Liver (tissue), 9 donors: ENCODE results near the gene SPECC1. TPM values are rescaled to one million over a fixed set of nuclear protein-coding genes. Genes with fewer than 3 reads are reported as not detected.

ENCODE experiments used
- DNase-seq: peaks from one replicate; pipeline ENCODE4 v3.0.0-alpha.2; 2017; ENCODE audit warnings: low spot score
- H3K27ac ChIP-seq, 2 donors: one replicate each; pipeline ENCODE4 v1.7.0; 2013; ENCODE audit warnings: inconsistent platforms in 2 of 2, low read length in 2 of 2, control low read depth in 1 of 2, low read depth in 1 of 2, mild to moderate bottlenecking in 1 of 2
- H3K27me3 ChIP-seq, 4 donors: one replicate each; pipeline versions ENCODE4 v1.6.1 to v1.7.0; 2013; ENCODE audit warnings: low read length in 3 of 4, inconsistent platforms in 1 of 4, mild to moderate bottlenecking in 1 of 4, moderate library complexity in 1 of 4; ENCODE audit not compliant: control insufficient read depth in 4 of 4, insufficient read depth in 4 of 4
- H3K36me3 ChIP-seq, 4 donors: one replicate each; pipeline versions ENCODE4 v1.6.1 to v1.7.0; 2013; ENCODE audit warnings: low read length in 3 of 4, mild to moderate bottlenecking in 3 of 4, low read depth in 1 of 4, moderate library complexity in 1 of 4; ENCODE audit not compliant: control insufficient read depth in 4 of 4, insufficient read depth in 3 of 4
- H3K4me1 ChIP-seq, 4 donors: one replicate each; pipeline versions ENCODE4 v1.6.1 to v1.7.0; 2013; ENCODE audit warnings: low read length in 3 of 4, mild to moderate bottlenecking in 3 of 4, moderate library complexity in 1 of 4; ENCODE audit not compliant: control insufficient read depth in 4 of 4, insufficient read depth in 4 of 4
- H3K4me3 ChIP-seq, 3 donors: one replicate each; pipeline versions ENCODE4 v1.6.1 to v1.7.0; 2013; ENCODE audit warnings: low read length in 3 of 3, control low read depth in 1 of 3, low read depth in 1 of 3, mild to moderate bottlenecking in 1 of 3
- H3K9ac ChIP-seq, 2 donors: one replicate each; pipeline ENCODE4 v1.7.0; 2013; ENCODE audit warnings: low read length in 2 of 2, mild to moderate bottlenecking in 2 of 2, moderate library complexity in 2 of 2, control low read depth in 1 of 2, low read depth in 1 of 2
- H3K9me3 ChIP-seq, 4 donors: one replicate each; pipeline versions ENCODE4 v1.6.1 to v1.7.0; 2013; ENCODE audit warnings: low read length in 3 of 4; ENCODE audit not compliant: control insufficient read depth in 4 of 4
- ATF3 ChIP-seq: IDR thresholded peaks from 2 replicates; pipeline ENCODE4 v1.6.1; 2016; ENCODE audit warnings: antibody characterized with exemption
- EGR1 ChIP-seq, 2 donors: IDR thresholded peaks; 2 replicates each; pipeline ENCODE4 v1.6.1; 2016 to 2018; ENCODE audit warnings: antibody characterized with exemption in 2 of 2, low read depth in 2 of 2
- FOXA1 ChIP-seq: IDR thresholded peaks from 2 replicates; pipeline ENCODE4 v1.6.1; 2016; ENCODE audit warnings: antibody characterized with exemption
- FOXA2 ChIP-seq: IDR thresholded peaks from 2 replicates; pipeline ENCODE4 v1.6.1; 2016; ENCODE audit warnings: antibody characterized with exemption
- GABPA ChIP-seq, 2 donors: IDR thresholded peaks in 1 of 2; conservative IDR thresholded peaks in 1 of 2; 2 replicates each; pipeline ENCODE4 v1.6.1; 2016; ENCODE audit warnings: antibody characterized with exemption in 2 of 2, mild to moderate bottlenecking in 1 of 2, moderate library complexity in 1 of 2
- HNF4A ChIP-seq, 2 donors: conservative IDR thresholded peaks; 2 replicates each; pipeline ENCODE4 v1.6.1; 2016; ENCODE audit warnings: antibody characterized with exemption in 2 of 2, mild to moderate bottlenecking in 2 of 2
- HNF4G ChIP-seq: IDR thresholded peaks from 2 replicates; pipeline ENCODE4 v1.6.1; 2016; ENCODE audit warnings: antibody characterized with exemption
- JUND ChIP-seq, 2 donors: IDR thresholded peaks; 2 replicates each; pipeline ENCODE4 v1.6.1; 2016; ENCODE audit warnings: antibody characterized with exemption in 2 of 2
- NR2F2 ChIP-seq: IDR thresholded peaks from 2 replicates; pipeline ENCODE4 v1.6.1; 2016; ENCODE audit warnings: antibody characterized with exemption
- RAD21 ChIP-seq, 2 donors: IDR thresholded peaks; 2 replicates each; pipeline ENCODE4 v1.6.1; 2016; ENCODE audit warnings: antibody characterized with exemption in 2 of 2, mild to moderate bottlenecking in 2 of 2
- RXRA ChIP-seq, 2 donors: IDR thresholded peaks; 2 replicates each; pipeline ENCODE4 v1.6.1; 2017 to 2018; ENCODE audit warnings: antibody characterized with exemption in 2 of 2, mild to moderate bottlenecking in 1 of 2
- SP1 ChIP-seq: IDR thresholded peaks from 2 replicates; pipeline ENCODE4 v1.6.1; 2018; ENCODE audit warnings: antibody characterized with exemption, mild to moderate bottlenecking
- TAF1 ChIP-seq: conservative IDR thresholded peaks from 2 replicates; pipeline ENCODE4 v1.6.1; 2016; ENCODE audit warnings: antibody characterized with exemption, mild to moderate bottlenecking
- YY1 ChIP-seq: IDR thresholded peaks from 2 replicates; pipeline ENCODE4 v1.6.1; 2016; ENCODE audit warnings: antibody characterized with exemption, mild to moderate bottlenecking
- WGBS: extraction: QIAGEN DNeasy Blood & Tissue Kit; methylation state at CpG from one replicate; pipeline ENCODE4 v1.1.7; 2013; 5-methylcytosine and 5-hydroxymethylcytosine counted together
- polyA plus RNA-seq, 2 donors: library from polyadenylated mRNA; stranded (reverse) in 1 of 2; unstranded in 1 of 2; fragments of 200-250 nt in 1 of 2; fragments of >200 nt in 1 of 2; fragmentation: Nextera tagmentation in 1 of 2; extraction: Ambion mirVana in 1 of 2; gene quantifications; one replicate each; pipeline versions ENCODE4 v1.2.1 to v1.2.3, GENCODE V29; 2013 to 2015
- total RNA-seq, 2 donors: library from RNA; depleted of rRNA; stranded (reverse); fragments of >200 nt; gene quantifications; one replicate each; pipeline ENCODE4 v1.2.3, GENCODE V29; 2014
- TF ChIP-seq, protein P1 (sequence below): IDR thresholded peaks from 2 replicates; pipeline ENCODE4 v1.6.1; 2016; ENCODE audit warnings: antibody characterized with exemption
- TF ChIP-seq, protein P2 (sequence below): IDR thresholded peaks from 2 replicates; pipeline ENCODE4 v1.6.1; 2016; ENCODE audit warnings: antibody characterized with exemption, mild to moderate bottlenecking
- TF ChIP-seq, protein P3 (sequence below): IDR thresholded peaks from 2 replicates; pipeline ENCODE4 v1.6.1; 2016; ENCODE audit warnings: antibody characterized with exemption
- donor health status: healthy.
- donor health status: healthy.
- donor health status: healthy.
- donor health status: healthy.
- donor health status: healthy.

The SPECC1 gene
- total and polyA plus RNA-seq, 4 donors = 0.36 to 70.3 (median 1.8) TPM

- no peak overlapping the region for H3K4me3 ChIP-seq
Measured at GRCh38 chr17:20172376-20172775, 163.2 kb downstream of the SPECC1 start.

DNA sequence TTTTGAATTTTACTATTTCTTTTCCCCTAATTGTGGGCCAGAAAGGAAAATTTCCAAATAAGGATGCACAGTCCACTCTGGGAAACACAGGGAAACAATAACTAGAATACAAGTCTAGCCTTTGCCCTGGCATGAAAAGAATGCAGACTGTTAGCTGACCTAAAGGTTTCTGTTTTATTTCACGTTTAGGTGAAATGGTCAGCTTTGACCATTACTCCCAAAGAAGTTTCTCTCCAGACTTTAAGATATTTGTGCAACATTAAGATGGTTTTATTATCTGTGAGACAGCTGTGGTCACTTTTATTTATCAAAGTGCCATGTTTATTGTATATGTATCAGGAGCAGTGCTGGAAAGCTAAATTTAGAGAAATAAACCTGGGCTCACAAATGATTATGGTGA is 163.9 kb downstream of the SPECC1 start:
- DNase-seq = no peak
- no peak overlapping the region for H3K4me3 ChIP-seq
- 44% methylated on average over 1 of the region's 1 CpG for WGBS
- no peak overlapping the region for H3K9ac ChIP-seq
- TF ChIP-seq RAD21 (IDR thresholded peaks at IDR 0.05) = no peak
- no peak for TF ChIP-seq HNF4G
- no peak for TF ChIP-seq EGR1 (IDR thresholded peaks at IDR 0.05; ENCODE audit: low read depth in 2 of 2)
- TF ChIP-seq YY1 = no peak
- TF ChIP-seq GABPA (IDR thresholded peaks at IDR 0.05 in 1 of 2, conservative IDR thresholded peaks at IDR 0.05 in 1 of 2) = no peak
- TF ChIP-seq ATF3 = no peak
- no peak for TF ChIP-seq JUND (IDR thresholded peaks at IDR 0.05)
- H3K9me3 ChIP-seq = no peaks in the 10 kb centered on the region
- no peak overlapping the region for H3K27ac ChIP-seq
- H3K27me3 ChIP-seq = no peaks in the 10 kb centered on the region
- H3K36me3 ChIP-seq = no peaks in the 10 kb centered on the region
- H3K4me1 ChIP-seq = no peaks in the 10 kb centered on the region

More at GRCh38 chr17:20172376-20172775, 163.2 kb downstream of the SPECC1 start:
- no peaks in the 10 kb centered on the region for H3K36me3 ChIP-seq
- no peaks in the 10 kb centered on the region for H3K9me3 ChIP-seq
- H3K9ac ChIP-seq = no peak overlapping the region
- no peaks in the 10 kb centered on the region for H3K27me3 ChIP-seq
- TF ChIP-seq, protein P1, sequence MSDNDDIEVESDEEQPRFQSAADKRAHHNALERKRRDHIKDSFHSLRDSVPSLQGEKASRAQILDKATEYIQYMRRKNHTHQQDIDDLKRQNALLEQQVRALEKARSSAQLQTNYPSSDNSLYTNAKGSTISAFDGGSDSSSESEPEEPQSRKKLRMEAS = no peak
- no peak for TF ChIP-seq NR2F2
- no peak for TF ChIP-seq JUND (IDR thresholded peaks at IDR 0.05)
- TF ChIP-seq YY1 = no peak
- TF ChIP-seq EGR1 (IDR thresholded peaks at IDR 0.05; ENCODE audit: low read depth in 2 of 2) = no peak
- TF ChIP-seq ATF3 = no peak
- no peak for TF ChIP-seq SP1
- DNase-seq = no peak
- no peak overlapping the region for H3K27ac ChIP-seq
- 80% methylated on average over 2 of the region's 2 CpGs for WGBS
- H3K4me1 ChIP-seq = no peaks in the 10 kb centered on the region

- Histone ChIP-seq H3K9ac (no peak overlapping the region), H3K9me3 (no peaks in the 10 kb centered on the region), H3K27ac (no peak overlapping the region), H3K27me3 (no peaks in the 10 kb centered on the region), H3K4me3 (no peak overlapping the region), H3K4me1 (no peaks in the 10 kb centered on the region), H3K36me3 (no peaks in the 10 kb centered on the region)
- 91% methylated on average over 12 of the region's 12 CpGs for WGBS
- no peak for DNase-seq
- TF ChIP-seq FOXA1 = no peak
- TF ChIP-seq, protein P2, sequence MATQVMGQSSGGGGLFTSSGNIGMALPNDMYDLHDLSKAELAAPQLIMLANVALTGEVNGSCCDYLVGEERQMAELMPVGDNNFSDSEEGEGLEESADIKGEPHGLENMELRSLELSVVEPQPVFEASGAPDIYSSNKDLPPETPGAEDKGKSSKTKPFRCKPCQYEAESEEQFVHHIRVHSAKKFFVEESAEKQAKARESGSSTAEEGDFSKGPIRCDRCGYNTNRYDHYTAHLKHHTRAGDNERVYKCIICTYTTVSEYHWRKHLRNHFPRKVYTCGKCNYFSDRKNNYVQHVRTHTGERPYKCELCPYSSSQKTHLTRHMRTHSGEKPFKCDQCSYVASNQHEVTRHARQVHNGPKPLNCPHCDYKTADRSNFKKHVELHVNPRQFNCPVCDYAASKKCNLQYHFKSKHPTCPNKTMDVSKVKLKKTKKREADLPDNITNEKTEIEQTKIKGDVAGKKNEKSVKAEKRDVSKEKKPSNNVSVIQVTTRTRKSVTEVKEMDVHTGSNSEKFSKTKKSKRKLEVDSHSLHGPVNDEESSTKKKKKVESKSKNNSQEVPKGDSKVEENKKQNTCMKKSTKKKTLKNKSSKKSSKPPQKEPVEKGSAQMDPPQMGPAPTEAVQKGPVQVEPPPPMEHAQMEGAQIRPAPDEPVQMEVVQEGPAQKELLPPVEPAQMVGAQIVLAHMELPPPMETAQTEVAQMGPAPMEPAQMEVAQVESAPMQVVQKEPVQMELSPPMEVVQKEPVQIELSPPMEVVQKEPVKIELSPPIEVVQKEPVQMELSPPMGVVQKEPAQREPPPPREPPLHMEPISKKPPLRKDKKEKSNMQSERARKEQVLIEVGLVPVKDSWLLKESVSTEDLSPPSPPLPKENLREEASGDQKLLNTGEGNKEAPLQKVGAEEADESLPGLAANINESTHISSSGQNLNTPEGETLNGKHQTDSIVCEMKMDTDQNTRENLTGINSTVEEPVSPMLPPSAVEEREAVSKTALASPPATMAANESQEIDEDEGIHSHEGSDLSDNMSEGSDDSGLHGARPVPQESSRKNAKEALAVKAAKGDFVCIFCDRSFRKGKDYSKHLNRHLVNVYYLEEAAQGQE = no peak
- TF ChIP-seq HNF4G = no peak
- TF ChIP-seq RXRA (IDR thresholded peaks at IDR 0.05) = no peak
- TF ChIP-seq YY1 = no peak
- TF ChIP-seq TAF1 = no peak
- TF ChIP-seq, protein P3, sequence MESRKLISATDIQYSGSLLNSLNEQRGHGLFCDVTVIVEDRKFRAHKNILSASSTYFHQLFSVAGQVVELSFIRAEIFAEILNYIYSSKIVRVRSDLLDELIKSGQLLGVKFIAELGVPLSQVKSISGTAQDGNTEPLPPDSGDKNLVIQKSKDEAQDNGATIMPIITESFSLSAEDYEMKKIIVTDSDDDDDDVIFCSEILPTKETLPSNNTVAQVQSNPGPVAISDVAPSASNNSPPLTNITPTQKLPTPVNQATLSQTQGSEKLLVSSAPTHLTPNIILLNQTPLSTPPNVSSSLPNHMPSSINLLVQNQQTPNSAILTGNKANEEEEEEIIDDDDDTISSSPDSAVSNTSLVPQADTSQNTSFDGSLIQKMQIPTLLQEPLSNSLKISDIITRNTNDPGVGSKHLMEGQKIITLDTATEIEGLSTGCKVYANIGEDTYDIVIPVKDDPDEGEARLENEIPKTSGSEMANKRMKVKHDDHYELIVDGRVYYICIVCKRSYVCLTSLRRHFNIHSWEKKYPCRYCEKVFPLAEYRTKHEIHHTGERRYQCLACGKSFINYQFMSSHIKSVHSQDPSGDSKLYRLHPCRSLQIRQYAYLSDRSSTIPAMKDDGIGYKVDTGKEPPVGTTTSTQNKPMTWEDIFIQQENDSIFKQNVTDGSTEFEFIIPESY = no peak
- TF ChIP-seq NR2F2 = no peak
- TF ChIP-seq FOXA2 = no peak
- TF ChIP-seq HNF4A (conservative IDR thresholded peaks at IDR 0.05) = no peak
- no peak for TF ChIP-seq RAD21 (IDR thresholded peaks at IDR 0.05)
- no peak for TF ChIP-seq JUND (IDR thresholded peaks at IDR 0.05)
- TF ChIP-seq SP1 = no peak
- no peak for TF ChIP-seq ATF3
- TF ChIP-seq, protein P1 = no peak
Measured at GRCh38 chr17:20174588-20175265, 165.6 kb downstream of the SPECC1 start.
